DMS53 (cell line): ENCODE data around the gene RXRA.

Experiments used
- DNase-seq: peaks from one replicate; lab custom pipeline; 2025; lab: John Stamatoyannopoulos, UW

The RXRA gene

DNA sequence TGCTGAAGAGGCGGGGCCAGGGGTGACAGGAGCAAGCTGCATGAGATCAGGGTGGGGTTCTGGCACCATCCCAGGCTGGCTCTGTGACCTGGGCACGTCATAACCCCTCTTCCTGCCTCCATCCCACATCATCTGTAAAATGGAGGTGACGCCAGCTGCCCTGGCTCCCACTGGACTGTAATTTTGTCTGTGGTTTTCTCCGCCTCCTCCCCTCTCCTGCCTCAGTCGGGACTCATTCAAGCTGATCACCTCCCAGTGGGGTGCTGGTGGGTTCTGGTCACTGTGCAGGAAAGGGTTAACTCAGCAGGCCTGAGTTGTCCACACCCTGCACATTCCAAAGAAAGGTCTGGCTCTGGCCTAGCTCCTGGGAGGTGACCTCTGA lies 128.2 kb downstream of the RXRA start:
- no peak for DNase-seq

DNA sequence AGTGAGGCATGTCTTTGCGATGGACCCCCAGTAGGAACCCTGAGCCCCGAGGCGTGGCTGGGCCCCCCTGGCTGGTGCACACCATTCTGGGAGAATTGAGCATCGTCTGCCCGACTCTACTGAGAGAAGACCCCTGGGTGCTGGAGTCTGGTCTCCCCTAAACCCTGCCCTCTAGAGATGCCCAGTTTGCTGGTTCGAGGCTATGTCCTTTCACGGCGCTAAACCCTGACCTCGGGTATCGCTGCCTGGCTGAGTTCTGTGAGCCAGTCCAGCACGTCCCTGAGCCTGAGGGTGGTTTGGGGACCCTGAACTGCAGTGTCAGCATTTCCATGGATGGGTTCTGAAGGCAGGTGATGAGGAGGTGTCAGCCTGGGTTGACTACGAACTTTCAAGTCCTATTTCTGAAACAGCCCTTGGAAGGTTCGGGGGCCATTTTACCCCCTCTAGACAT lies 128.8 kb downstream of the RXRA start:
- no peak for DNase-seq

DNA sequence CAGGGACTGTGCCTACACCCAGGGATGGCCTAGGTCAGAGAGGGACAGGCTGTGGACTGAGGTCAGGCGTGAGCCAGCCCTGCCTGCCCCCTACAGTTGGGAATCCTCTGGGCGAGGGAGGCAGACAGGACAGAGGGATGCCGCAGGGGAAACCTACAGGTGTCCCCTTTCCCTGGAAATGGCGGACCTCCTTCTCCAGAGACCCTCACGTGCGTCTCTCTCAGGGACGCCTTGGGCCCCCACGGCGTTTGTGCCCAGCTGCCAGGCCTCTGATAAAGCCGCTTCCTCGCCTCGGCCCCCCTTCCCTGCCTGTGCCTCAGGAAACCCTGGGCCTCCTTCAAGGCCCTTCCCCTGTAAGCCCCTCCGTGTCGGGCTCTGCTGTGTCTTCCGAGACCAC lies 129.3 kb downstream of the RXRA start:
- no peak for DNase-seq

- DNase-seq: peak; percentile 36
Measured at GRCh38 chr9:134455934-134456755, 129.9 kb downstream of the RXRA start.

- DNase-seq: no peak
Measured at GRCh38 chr9:134456756-134457305, 130.6 kb downstream of the RXRA start.

DNA sequence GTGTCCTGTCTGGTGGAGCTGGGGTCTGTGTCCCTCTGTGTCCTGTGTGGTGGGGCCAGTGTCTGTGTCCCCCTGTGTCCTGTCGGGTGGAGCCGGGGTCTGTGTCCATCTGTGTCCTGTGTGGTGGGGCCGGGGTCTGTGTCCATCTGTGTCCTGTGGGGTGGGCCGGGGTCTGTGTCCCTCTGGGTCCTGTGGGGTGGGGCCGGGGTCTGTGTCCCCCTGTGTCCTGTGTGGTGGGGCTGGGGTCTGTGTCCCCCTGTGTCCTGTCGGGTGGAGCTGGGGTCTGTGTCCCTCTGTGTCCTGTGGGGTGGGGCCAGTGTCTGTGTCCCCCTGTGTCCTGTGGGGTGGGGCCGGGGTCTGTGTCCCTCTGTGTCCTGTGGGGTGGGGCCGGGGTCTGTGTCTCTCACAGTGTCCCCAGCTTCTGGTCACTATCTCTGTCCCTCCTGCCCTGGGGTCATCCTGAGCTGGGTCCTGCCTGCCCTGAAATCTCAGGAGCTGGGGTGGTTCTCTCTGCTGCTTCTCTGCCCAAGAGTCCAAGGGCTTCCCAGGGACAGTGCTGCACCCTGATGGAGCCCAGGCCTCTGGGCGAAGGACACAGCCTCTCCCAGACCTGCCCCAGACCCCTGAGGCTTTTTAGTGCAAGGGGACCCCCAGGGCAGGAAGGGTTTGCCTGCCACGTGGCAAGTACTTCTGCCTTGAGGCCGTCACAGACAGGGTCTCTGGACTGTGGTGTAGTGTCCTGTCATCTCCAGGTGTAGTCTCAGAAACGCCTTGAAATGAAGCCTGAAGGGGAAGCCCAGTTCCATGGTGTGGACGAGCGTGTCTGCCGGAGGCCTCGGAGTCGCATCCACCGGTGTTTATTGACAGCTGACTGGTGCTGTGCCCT lies 131.3 kb downstream of the RXRA start:
- DNase-seq: no peak

GRCh38 chr9:134458207-134459108 lies 132.2 kb downstream of the RXRA start:
- no peak for DNase-seq

DNA sequence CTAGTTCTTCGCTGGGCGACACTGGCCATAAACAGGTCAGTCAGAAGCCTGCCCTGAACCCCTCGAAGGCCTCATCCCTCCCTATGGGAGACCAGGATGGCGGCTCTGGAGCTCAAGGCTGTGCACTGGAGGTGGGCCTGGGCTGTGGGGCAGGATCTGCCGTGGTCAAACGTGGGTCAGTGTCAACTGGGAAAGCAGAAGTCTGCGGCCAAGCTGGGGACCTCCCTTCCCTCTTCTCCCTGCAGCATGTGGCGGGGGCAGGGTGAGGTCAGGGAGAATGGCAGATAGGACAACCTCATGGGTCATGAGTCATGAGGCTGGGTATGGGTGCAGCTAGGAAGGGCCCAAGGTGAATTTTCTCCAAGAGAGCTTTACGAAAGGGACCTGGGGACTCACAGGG lies 132.9 kb downstream of the RXRA start:
- no peak for DNase-seq

DNA sequence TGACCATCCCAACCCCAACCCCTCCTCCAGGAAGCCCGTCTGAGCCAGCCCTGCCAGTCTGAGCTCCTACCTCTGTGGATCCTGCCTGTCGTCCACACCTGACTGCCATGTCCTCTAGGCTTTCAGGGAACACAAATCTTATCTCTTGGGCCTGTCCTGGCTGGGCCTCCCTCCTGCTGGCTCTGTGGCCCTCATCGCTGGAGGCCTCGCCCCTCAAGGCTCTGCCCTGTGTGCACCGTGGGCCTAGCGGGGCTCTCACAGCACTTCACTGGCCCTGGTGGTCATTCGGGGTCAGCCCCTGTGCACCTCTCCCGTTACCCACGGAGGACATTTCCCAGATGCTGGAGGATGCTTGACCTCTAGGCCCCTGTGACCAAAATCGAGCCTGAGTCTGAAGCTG lies 133.3 kb downstream of the RXRA start:
- DNase-seq: no peak

GRCh38 chr9:134460206-134460605 lies 134.0 kb downstream of the RXRA start:
- no peak for DNase-seq

DNA sequence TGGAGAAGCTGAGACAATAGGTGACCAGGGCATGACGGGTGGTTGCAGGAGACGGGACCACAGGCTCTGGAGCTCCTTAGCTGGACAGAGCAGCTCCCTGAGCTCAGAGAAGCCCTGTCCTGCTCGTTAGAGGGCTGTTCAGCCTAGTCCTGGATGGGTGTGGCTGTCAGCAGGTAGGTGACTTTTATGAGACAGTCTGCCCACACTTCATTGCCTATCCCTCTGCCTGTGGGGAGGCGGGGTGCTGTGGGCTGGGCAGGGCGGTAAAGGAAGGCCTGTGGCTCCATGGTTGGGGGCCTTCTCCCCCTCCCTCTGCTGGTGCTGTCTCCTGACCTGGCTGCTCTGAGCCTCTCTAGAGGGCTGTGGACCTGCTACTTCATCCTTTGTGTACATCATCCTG lies 134.6 kb downstream of the RXRA start:
- DNase-seq: no peak

DNA sequence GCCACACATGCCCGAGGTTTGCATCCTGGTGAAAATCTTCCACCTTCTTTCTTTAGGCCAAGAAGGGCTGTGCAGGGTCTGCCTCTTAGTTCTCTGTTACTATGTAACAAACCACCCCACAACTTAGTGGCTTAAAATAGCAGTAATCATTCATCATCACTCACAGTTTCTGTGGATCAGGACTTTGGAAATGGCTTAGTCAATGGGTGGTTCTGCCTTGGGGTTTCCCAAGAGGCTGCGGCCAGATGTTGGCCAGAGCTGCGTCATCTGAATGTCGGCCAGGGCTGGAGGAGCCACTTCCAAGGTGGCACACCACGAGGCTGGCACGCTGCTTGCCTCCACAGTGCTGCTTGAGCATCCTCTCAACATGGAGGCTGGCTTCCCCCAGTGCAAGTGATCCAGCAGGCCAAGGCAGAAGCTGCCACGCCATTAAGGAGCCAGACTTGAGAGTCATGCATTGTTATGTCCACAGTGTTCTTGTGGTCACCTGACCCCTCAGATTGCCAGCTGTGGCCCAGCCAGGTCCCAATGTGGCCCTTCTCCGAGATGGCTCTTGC lies 135.2 kb downstream of the RXRA start:
- no peak for DNase-seq

DNA sequence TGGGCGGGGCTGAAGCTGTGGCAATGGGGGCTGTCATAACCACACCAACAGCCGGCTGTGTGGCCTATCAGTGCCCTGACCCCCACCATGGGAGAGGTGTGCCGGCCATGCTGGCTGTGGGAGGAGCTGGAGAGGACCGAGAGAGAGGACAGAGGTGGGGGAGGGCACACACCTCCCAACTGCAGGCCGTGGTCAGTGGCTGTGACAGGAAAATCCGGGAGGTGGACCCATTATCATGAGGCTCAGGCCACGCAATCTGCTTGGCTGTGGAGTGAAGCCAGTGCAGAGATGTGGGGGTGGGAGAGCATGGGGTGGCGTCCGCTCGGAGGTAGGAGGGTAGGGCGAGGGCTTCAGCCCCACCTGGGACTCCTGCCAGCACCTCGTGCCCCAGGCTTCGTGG lies 136.1 kb downstream of the RXRA start:
- DNase-seq: no peak

GRCh38 chr9:134463280-134463679 lies 137.0 kb downstream of the RXRA start:
- DNase-seq: no peak

DNA sequence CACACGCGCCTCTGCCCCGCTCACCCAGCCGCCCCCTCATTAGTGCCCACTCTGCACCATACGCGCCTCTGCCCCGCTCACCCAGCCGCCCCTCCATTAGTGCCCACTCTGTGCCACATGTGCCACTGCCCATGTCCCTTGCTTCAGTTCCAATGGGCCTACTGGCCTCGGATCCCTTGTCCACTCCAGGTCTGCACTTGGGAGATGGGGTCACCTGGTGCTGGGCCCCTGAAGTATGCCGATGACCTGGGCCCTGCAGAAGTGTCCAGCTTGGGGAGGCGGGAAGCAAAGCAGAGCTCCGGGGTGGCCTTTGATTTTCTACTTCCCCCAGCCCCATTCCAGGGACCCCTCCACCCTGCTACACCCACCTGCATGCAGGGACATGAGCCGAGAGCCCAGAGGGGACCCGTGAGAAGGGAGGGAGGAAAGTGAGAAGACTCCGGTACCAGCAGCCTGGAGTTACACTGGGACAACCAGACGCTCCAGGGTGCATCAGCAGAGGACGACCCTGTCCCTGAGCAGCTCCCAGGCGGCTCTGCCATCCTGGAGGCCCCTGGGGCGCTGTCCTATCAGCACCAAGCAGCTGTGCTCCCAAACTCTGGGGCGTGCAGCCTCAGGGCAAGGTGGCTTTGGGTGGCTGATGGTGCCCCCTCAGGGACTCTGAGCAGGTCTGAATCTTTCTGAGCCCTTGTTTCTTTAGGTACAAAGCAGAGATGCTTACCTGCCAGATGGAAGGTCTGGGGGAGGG lies 140.8 kb downstream of the RXRA start:
- DNase-seq: no peak

GRCh38 chr9:134468358-134468757 lies 142.1 kb downstream of the RXRA start:
- no peak for DNase-seq

- DNase-seq: no peak
Measured at GRCh38 chr9:134469041-134469875, 143.0 kb downstream of the RXRA start.

DNA sequence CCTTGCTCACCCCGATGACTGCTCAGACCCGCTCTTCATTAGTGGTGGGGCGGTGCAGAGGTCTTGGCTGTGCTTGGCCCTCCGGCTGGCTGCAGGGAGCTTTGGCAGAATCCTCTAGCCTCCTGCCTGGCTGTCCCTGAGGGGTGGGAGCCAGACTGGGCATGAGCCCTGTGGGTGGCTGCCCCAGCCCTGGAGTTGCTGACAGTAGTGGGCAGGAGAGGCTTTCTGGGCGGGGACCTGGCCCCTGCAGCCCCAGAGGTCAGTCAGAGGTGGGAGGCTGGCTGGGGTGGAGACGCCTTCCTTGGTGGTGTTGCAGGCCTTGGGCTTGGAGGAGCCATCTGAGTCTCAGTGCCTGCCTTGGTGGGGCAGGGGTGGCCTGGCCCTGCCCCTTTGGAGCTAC lies 146.0 kb downstream of the RXRA start:
- no peak for DNase-seq

- no peak for DNase-seq
Measured at GRCh38 chr9:134473141-134474054, 147.1 kb downstream of the RXRA start.
